ENCODE data around the gene GHR.
"Not testable (repeated sequence)": the region's sequence is repeated elsewhere in the genome, so short reads cannot be mapped to it uniquely, and the experiment has no call there.

Gene GHR

DNA sequence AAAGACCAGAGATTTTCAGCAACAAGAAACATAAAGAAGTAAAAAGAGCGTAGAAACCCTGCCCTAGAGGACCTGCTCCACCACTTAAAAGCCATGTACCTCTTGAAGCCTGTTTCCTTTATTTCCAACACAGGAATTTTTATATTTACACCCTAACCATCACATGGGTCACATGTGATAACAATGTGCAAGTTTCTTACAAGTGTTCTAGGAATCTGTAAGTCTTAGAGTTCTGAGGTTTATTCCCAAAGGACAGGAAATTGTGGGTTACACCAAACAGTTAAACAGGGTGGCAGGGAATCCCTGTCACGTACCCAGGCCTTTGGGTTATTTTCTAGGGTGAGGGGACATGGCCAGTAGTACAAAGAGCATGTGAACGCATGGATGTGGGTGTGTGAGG lies 224.8 kb downstream of the GHR start:
- ATAC-seq: no peak
- no peak for DNase-seq

DNA sequence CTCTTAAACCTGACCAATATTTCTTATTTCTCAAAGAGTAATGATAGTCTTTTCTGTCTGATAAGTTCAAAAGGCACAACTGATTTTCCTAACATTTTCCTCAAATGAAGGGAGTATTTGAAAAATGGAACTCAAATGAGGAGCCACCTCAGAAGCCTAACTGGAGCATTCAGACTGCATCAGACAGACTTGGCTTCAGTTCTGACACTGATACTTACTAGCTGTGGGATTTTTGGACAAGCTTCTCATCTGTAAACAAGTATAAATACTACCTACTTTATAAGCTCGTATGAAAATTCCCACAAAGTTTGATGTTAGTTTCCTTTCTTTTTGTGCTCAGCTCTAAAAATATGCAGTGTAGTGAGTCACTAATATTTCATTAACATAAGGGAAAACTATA lies 225.7 kb downstream of the GHR start:
- no peak for DNase-seq
- ATAC-seq: no peak

DNA sequence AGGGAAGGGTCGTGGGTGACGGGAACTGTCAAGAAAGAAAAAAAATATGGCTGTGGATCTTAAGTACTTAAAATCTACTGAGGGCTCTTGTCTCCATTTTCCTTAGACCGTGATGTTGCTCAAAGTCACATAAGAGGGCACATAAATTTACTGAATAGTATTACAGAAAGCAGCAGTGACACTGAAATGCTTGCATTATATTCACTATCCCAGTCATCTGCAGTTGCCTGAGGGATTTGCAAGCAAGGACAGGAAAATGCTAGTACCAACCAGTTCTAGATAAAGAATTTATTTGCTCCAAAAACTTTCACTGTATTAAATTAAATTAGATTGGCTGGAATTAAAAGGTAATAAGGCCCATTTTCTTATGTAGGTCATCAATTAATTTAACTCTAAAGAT lies 226.8 kb downstream of the GHR start:
- ATAC-seq: no peak
- DNase-seq: no peak

- ATAC-seq: no peak
- DNase-seq: no peak
These were observed 230.5 kb downstream of the GHR start for GRCh38 chr5:42653705-42654104.

DNA sequence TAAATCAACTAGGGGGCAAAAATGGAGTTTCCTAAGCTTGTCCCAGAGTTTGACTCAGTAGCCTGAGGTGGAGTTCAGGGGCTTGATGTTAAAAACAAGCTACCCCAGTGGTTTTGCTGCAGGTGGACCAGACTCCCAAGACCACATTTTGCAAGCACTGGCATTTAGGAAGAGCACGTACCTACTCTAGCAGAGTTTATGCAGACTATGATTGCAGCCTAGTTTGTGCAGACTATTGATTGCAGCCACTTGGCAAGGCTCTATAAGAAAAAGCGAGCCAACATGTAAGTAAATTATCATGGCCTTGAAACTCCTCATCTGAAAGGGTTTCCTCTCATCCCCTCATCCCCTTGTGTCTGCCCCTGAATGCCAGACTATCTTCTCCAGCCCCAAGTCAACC lies 231.4 kb downstream of the GHR start:
- DNase-seq (no peak), ATAC-seq (no peak)

GRCh38 chr5:42655982-42656650 lies 232.9 kb downstream of the GHR start:
- ATAC-seq (no peak), DNase-seq (no peak)

- no peak for ATAC-seq
- DNase-seq: no peak
These were observed 233.4 kb downstream of the GHR start for GRCh38 chr5:42656651-42657015.

- ATAC-seq, DNase-seq: not testable (repeated sequence)
These were observed 236.6 kb downstream of the GHR start for GRCh38 chr5:42659869-42660268.

- DNase-seq: no peak
- no peak for ATAC-seq
These were observed 242.6 kb downstream of the GHR start for GRCh38 chr5:42665857-42666256.

DNA sequence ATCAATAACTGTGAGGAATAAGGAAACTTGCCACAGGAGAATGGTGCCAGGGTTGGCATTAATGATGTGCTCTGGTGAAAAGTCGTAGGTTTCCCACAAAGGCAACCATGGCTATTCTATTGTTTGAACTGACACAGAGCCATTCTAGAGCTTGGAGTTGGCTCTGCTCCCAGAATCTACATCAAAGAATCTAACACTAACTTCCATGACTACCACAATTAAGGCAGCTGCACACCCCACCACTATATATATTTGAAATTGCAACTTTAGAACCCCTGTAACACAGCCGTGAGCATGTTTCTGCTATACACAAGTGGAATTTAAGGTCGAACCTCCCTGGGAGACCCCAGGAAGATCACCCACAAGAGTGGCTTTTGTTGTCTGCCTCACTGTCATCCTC lies 243.6 kb downstream of the GHR start:
- DNase-seq: no peak
- no peak for ATAC-seq

DNA sequence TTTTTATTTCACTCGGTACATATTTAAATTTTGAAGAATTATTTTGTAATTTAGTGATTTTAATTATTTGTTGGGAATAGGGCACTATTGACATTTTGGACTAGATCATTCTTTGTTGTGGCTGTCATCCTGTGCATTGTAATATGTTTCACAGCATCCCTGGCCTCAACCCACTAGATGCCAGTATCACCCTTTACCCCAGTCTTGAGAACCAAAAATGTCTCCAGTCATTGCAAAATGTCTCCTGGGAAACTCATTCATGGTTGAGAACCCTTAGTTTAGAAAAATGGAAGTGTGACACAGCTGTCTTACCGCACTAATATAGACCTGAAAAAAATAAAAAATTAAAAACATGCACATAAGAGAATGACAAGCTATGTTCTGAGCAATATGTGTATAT lies 245.0 kb downstream of the GHR start:
- no peak for ATAC-seq
- no peak for DNase-seq

DNA sequence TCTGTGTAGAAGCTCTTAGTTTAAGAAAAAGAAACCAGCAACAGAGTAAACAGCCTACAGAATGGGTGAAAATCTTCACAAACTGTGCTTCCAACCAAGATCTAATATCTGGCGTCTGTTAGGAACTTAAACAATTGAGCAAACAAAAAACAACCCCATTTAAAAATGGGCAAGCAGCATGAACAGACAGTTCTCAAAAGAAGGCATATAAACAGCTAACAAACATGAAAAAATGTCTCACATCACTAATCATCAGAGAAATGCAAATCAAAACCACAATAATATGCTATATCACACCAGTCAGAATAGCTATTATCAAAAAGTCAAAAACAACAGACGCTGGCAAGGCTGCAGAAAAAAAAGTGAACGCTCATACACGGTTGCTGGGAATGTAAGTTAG lies 249.7 kb downstream of the GHR start:
- no peak for DNase-seq
- ATAC-seq: no peak

DNA sequence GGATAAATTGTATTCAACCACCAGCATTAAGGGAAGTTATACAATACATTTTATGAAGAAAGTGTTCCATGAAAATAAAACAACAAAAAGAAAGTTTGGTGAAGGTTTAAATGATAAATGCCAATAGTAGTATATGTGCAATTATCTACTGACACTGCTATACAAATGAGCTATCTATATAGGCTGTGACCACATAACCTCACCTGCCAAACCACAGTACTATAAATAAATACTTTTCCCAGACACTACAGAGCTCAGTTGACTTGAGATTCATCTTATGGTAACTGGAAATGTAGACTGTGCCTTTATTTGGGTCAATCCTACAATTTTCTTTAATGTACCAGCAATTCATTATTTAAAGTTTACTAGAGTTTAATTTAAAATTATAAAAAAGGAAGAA lies 252.4 kb downstream of the GHR start:
- ATAC-seq (no peak), DNase-seq (no peak)

DNA sequence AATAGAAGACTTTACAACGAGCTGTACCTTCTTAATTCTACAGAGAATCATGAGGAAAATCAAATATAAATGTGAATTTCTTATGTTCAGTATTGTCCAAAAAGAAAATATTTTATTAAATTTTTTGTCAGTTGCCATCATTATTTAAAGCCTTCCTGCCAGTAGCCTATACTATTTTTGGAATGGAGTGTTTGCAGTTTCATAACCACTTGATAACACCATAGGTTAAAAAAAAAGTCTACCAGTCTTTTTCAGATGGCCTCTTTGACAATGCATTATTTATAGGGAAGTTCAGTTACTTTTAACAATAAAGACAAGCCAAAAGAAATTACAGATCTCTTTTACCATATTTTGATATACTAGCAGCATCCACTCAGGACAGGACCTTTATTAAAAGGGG lies 253.1 kb downstream of the GHR start:
- DNase-seq (no peak), ATAC-seq (no peak)

DNA sequence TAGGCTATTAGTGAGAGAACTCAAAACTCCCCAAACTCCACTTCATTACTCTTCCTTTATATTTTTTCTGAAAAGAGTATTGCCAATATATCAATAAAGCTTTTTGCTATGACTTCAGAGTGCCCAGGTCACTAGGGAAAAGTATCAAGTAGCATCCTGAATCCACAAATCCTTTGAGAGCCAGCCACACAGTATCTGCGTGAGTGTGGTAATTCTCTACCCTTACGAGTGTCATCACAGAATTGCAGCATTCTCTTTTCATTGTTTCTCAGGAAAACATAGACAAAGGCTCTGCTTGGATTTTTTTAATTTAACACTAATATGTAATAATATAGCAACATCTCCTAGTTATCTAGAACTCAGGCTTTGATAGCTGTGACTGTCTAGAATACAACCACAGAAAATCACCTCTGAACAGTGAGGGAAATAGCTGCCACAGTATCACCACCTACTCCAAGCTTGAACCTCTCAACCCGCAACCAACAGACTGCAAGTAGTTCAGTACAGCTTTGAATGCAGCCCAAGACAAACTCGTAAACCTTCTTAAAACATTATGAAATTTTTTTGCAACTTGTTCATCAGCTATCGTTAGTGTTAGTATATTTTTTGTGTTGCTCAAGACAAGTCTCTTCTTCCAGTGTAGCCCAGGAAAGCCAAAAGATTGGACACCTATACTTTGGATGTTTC lies 254.1 kb downstream of the GHR start:
- DNase-seq (no peak), ATAC-seq (no peak)

DNA sequence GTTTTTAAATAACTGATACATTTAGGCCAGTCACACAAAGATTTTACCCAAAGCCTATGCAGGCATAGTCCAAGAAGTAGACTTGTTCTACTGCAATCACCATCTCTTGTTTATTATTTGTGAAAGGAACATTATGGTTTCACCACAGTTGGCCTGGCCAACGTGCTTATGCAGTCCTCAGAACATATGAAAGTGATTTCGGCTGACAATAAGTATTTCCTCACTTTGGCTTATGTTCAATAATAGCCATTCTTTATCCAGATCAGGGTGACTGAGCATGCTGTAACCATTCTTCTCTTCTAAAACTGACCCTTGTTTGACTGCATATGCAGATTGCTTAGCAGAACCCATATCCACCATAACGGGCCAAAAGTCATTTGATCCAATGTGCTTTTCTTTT lies 256.8 kb downstream of the GHR start:
- DNase-seq (no peak), ATAC-seq (no peak)

GRCh38 chr5:42685078-42685477 lies 261.8 kb downstream of the GHR start:
- DNase-seq, ATAC-seq: not testable (repeated sequence)

DNA sequence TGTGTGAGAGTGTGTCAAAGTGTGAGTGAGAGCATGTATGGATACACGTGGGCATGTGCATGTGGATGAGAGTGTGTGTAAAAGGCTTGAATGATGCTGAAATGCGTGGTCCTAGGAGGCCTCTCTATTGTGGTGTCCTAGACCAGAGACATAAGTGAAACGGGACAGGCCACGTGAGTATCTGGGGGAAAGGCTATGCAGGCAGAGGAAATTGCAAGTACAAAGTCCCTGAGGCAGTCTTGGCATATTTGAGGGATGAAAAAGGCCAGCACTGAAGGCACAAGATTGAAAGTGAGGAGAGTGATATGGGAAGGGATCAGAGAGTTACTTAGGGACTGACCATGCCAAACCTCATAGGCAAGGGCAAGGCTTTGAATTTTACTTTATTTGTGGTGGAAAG lies 266.2 kb downstream of the GHR start:
- no peak for ATAC-seq
- no peak for DNase-seq

- ATAC-seq (no peak), DNase-seq (no peak)
These were observed 268.2 kb downstream of the GHR start for GRCh38 chr5:42691413-42691937.

GRCh38 chr5:42701351-42702059 lies 278.3 kb downstream of the GHR start:
- ATAC-seq: no peak
- no peak for DNase-seq

DNA sequence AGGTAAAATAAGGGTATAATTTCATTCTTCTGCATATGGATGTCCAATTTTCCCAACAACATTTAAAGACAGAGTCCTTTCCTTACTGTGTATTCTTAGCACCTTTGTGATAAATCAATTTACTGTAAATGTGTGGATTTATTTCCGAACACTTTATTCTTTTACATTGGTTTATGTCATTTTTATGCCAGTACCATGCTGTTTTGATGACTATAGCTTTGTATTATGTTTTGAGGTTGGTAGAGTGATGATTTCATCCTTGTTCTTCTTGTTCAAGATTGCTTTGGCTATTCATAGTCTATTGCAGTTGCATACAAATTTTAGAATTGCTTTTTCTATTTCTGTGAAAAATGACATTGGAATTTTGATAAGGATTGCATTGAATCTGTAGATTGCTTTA lies 280.0 kb downstream of the GHR start:
- no peak for ATAC-seq

GRCh38 chr5:42715785-42716184 lies 292.5 kb downstream of the GHR start:
- no peak for DNase-seq
- ATAC-seq: no peak

More for the DNA sequence above, 280.0 kb downstream of the GHR start:
- DNase-seq: no peak

- ATAC-seq (peak; percentile 78), DNase-seq (peak; percentile 3)
These were observed 295.4 kb downstream of the GHR start for GRCh38 chr5:42718591-42718990.
